Measurements from ENCODE around the gene TTC27. TPM values are rescaled to one million over a fixed set of nuclear protein-coding genes. Genes with fewer than 3 reads are reported as not detected.

The TTC27 gene
- total and polyA plus RNA-seq, 10 of the 15 experiments (the other 5 are each of a cell fraction or from before 2014, with no cell fraction given), result 20.4 to 34.9 (median 26.0) TPM

GRCh38 chr2:32863803-32864202, 236.0 kb downstream of the TTC27 start (continued):
- no peak for TF ChIP-seq MYC (IDR thresholded peaks at IDR 0.05; ENCODE audit: insufficient read depth, insufficient read length, insufficient replicate concordance, low read length, severe bottlenecking)

- DNase-seq (ENCODE audit: low read depth, low spot score), result no peak
- no peaks in the 10 kb centered on the region for H4K20me1 ChIP-seq (ENCODE audit: control insufficient read depth, insufficient read depth)
- TF ChIP-seq STAT1 (conservative IDR thresholded peaks at IDR 0.05) (no peak), ZNF207 (IDR thresholded peaks at IDR 0.05; ENCODE audit: borderline replicate concordance) (no peak), E2F8 (IDR thresholded peaks at IDR 0.05; ENCODE audit: low read depth, partially characterized antibody) (no peak), NRF1 (conservative IDR thresholded peaks at IDR 0.05; ENCODE audit: low read depth, low read length) (no peak), CREM (IDR thresholded peaks at IDR 0.05; ENCODE audit: low read depth) (no peak), HSF1 (IDR thresholded peaks at IDR 0.05; ENCODE audit: low read depth, low read length) (no peak), NFXL1 (IDR thresholded peaks at IDR 0.05; ENCODE audit: borderline replicate concordance) (no peak), MTA2 (IDR thresholded peaks at IDR 0.05; ENCODE audit: low read depth) (no peak), IKZF1 (conservative IDR thresholded peaks at IDR 0.05) (no peak), IRF4 (IDR thresholded peaks at IDR 0.05; ENCODE audit: low read depth, low read length) (no peak), SIX5 (IDR thresholded peaks at IDR 0.05; ENCODE audit: low read depth, low read length, severe bottlenecking) (no peak)
- H3K4me2 ChIP-seq (ENCODE audit: control insufficient read depth, insufficient read depth), result no peak overlapping the region
- ATAC-seq, result no peak
- H3K27me3 ChIP-seq (replicated peaks in 1 of 2; ENCODE audit: control insufficient read depth in 2 of 2, insufficient read depth in 2 of 2, low read length in 1 of 2), result no peaks in the 10 kb centered on the region
- H3K9me3 ChIP-seq (replicated peaks; ENCODE audit: control insufficient read depth, insufficient read depth, low read length), result no peaks in the 10 kb centered on the region
- no peaks in the 10 kb centered on the region for H3K36me3 ChIP-seq (ENCODE audit: control insufficient read depth in 2 of 2, insufficient read depth in 2 of 2, low read length in 1 of 2)
- RAD21 ChIA-PET (ENCODE audit: unreplicated experiment), result no interaction called here
- H2AFZ ChIP-seq (ENCODE audit: control insufficient read depth, low read depth, low read length), result no peak overlapping the region
- no TSS peak for BruUV-seq (replicated peaks)
- SMC1A ChIA-PET (ENCODE audit: uncharacterized antibody, unreplicated experiment), result no interaction called here
- CTCF ChIA-PET, result no interaction called here
- POLR2A ChIA-PET, result no interaction called here
- 39% methylated on average over 7 of the region's 7 CpGs for WGBS (ENCODE audit: insufficient coverage, insufficient replicate concordance, low lambda C conversion rate, missing lambda C conversion rate)
- FAIRE-seq, result no peak
- no peak overlapping the region for H3K9ac ChIP-seq (ENCODE audit: control insufficient read depth, insufficient read depth, low read length)
- H3K4me3 ChIP-seq, result no peak overlapping the region
- intact Hi-C loops (cut with micrococcal nuclease; ENCODE audit: unreplicated experiment), result no loop called here
- no peaks in the 10 kb centered on the region for H3K4me1 ChIP-seq (ENCODE audit: control insufficient read depth, insufficient read depth, low read length)
- in situ Hi-C loops (cut with MboI), result no loop called here
- H3K79me2 ChIP-seq (ENCODE audit: control insufficient read depth, insufficient read depth, low read length), result no peaks in the 10 kb centered on the region
- H3K27ac ChIP-seq (ENCODE audit: control insufficient read depth, insufficient read depth), result no peak overlapping the region
These were observed 236.7 kb downstream of the TTC27 start for GRCh38 chr2:32864334-32865111.
